Endometrium (tissue), 2 donors: ENCODE measurements around the gene RABGAP1L.
"Not testable (repeated sequence)": the region's sequence is repeated elsewhere in the genome, so short reads cannot be mapped to it uniquely, and the experiment has no call there.

ENCODE experiments used
- FAIRE-seq: peaks from 2 replicates; lab custom pipeline; 2012; peaks lifted over from hg19 to GRCh38; lab: Jason Lieb, UNC
- donor health status: control.
- donor health status: control.

The RABGAP1L gene

DNA sequence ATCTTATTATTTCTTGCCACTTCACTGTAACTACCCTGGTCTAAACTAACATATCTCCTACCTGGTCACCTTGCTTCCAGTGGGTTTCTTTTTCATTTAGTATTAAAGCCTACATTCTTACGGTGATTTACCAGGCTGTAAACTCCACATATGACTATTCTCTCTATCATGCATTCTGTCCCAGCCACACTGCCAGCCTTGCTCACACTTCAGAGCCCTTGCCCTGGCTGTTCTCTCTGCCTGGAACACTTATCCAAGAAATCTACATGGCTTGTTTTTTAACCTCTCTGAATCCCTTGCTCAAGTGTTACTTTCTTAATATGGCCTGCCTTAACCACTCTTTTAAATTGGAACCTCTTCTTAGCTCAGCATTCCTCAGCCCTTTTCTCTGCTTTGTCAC, 501.2 kb downstream of the RABGAP1L start:
- FAIRE-seq = no peak

DNA sequence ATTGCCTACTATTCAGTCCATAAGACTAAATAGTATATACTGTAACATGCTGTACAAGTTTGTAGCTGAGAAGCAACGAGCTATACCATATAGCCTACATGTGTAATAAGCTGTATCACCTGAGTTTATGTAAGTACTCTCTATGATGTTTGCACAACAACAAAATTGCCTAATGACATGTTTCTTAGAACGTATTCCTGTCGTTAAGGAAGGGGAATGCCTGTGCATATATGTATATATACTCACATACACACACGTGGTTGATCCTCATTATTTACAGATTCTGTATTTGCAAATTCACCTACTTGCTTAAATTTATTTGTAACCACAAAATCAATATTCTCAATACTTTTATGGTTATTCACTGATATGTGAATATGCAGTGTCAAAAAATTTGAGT, 504.0 kb downstream of the RABGAP1L start:
- no peak for FAIRE-seq

GRCh38 chr1:174666248-174666647, 506.9 kb downstream of the RABGAP1L start:
- no peak for FAIRE-seq

DNA sequence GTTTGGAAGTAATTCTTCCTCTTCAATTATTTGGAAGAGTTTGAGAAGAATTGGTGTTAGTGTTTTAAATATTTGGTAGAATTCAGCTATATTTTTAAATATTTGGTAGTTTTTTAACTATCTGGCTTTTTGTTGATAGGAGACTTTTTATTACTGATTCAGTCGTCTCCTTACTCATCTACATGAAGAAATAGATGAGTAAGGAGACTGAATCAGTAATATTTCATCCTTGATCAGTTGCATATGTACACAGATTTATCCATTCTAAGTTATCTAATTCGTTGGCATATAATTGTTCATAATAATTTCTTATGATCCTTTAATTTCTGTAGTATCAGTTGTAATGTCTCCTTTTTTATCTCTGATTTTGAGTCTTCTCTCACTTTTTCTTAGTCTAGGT, 512.5 kb downstream of the RABGAP1L start:
- FAIRE-seq = no peak

DNA sequence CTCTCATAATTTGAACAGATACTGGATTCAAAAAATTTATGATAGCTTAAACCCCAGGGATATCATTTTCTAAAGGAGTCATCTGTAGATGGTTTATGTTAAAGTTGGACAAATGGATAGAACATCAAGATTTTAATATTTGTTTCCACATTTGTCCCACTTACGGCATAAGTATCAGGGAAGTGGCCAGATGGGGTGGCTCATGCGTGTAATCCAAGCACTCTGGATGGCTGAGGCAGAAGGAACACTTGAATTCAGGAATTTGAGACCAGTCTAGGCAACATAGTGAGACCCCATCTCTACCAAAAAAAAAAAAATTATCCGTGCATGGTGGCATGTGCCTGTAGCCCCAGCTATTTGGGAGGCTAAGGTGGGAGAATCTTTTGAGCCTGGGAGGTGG, 517.5 kb downstream of the RABGAP1L start:
- no peak for FAIRE-seq

GRCh38 chr1:174678657-174679056, 519.3 kb downstream of the RABGAP1L start:
- no peak for FAIRE-seq

- FAIRE-seq = no peak
Observed at GRCh38 chr1:174680101-174680500, 520.8 kb downstream of the RABGAP1L start.

- peak; percentile 4 for FAIRE-seq
Observed at GRCh38 chr1:174682419-174683008, 523.2 kb downstream of the RABGAP1L start.

- no peak for FAIRE-seq
Observed at GRCh38 chr1:174686213-174686612, 526.9 kb downstream of the RABGAP1L start.

DNA sequence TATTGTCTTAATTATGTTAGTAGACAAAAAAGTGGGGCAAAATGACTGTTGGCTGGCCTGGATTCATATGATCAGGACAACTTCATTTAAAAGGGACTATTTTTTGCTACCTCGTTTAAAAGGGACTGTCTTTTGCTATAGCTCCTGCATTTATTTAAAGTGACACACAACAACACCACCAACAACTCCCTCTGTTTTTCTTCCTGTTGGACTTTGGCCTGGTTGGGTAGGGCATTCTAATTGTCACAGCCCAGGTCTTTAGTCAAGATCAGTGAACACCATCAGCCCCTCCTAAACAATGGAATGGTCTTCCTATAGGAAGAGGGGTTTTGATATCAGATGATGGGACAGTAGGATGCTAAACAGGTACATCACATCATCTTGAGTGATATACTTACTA, 530.2 kb downstream of the RABGAP1L start:
- no peak for FAIRE-seq

DNA sequence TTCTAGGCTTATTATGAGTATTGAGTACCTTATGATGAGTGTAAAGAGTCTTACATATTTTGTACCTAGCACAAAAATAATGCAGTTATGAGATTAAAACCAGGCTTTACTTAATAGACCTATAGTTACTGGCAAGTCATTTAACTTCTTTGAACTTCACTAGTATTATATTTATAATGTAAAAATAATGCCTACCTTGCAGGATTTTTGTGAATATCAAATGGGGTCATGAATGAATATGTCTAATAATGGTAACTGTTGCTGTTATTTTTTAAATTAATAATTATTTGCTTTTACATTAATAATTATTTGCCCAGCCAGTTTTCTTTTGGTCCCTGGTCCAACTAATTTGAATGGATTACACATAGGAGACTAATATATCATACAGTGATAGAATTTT, 530.9 kb downstream of the RABGAP1L start:
- no peak for FAIRE-seq

- FAIRE-seq = no peak
Observed at GRCh38 chr1:174692313-174692712, 533.0 kb downstream of the RABGAP1L start.

- FAIRE-seq = no peak
Observed at GRCh38 chr1:174693085-174693484, 533.8 kb downstream of the RABGAP1L start.

GRCh38 chr1:174693539-174693938, 534.2 kb downstream of the RABGAP1L start:
- not testable (repeated sequence) for FAIRE-seq

DNA sequence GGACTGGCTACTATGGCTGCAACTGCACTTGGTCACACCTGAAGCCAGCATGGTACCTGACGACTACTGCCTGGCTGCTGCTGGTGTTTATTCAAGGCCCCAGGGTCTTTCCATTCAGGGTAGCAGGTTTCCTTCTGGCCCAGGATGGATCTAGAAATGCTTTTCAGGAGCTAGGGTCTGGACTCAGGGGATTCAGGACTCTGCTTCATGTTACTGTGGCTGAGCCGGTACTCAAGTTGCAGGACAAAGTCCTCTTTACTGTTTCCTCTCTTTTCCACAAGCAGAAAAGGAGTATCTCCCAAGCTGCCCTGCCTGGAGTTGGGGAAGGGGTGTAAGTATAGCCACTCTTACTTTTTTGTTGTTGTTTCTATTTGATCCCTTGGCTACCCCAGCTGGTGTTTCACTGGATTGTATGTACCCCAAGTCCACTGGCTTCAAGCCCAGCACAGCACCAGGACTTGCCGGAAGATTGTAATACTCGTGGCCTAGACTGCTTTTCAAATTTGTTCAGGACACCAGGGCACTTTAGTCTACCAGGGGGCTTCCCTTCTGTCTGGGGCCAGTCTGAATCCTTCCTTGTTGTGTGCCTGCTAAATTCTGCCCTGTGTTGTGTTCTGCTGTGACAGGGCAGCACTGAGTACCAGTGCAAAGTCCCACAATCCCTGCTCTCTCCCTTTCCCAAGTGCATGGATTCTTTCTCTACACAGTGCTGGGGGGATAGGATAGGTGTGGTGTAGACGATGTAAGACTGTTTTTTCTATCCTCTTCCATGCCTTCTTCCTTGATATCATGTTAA, 536.9 kb downstream of the RABGAP1L start:
- FAIRE-seq = no peak

GRCh38 chr1:174700314-174700713, 541.0 kb downstream of the RABGAP1L start:
- no peak for FAIRE-seq

- no peak for FAIRE-seq
Observed at GRCh38 chr1:174700775-174701174, 541.5 kb downstream of the RABGAP1L start.

DNA sequence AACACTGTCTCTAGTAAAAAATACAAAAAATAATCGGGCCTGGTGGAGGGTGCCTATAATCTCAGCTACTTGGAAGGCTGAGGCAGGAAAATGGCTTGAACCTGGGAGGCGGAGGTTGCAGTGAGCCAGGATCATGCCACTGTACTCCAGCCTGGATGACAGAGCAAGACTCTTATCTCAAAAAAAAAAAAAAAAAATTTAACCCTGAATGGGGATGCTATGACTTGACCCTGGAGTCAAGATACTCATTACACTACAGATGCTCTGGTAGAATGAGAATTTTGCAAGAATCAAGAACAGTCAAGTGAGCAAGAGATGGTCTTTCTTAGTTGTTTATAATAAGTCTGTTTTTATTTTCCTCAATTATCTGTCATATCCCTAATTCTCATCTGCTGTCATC, 542.2 kb downstream of the RABGAP1L start:
- FAIRE-seq = no peak

GRCh38 chr1:174702011-174702410, 542.7 kb downstream of the RABGAP1L start:
- FAIRE-seq = no peak

DNA sequence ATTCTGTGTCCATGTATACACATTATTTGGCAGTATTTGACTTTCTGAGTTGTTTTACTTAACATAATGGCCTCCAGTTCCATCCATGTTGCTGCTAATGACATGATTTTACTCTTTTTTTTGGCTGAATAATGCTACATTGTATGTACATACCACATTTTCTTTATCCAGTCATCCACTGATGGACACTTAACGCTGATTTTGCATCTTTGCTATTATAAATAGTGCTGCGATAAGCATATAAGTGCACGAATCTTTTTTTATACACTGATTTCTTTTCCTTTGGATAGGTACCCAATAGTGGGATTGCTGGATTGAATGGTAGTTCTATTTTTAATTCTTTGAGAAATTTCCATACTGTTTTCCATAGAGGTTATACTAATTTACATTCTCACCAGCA, 544.0 kb downstream of the RABGAP1L start:
- no peak for FAIRE-seq

- FAIRE-seq = no peak
Observed at GRCh38 chr1:174704300-174704699, 545.0 kb downstream of the RABGAP1L start.

GRCh38 chr1:174710868-174711845, 551.8 kb downstream of the RABGAP1L start:
- FAIRE-seq = no peak

- not testable (repeated sequence) for FAIRE-seq
Observed at GRCh38 chr1:174711848-174712247, 552.5 kb downstream of the RABGAP1L start.
